Measurements from ENCODE around the gene R3HDM1.

DNA sequence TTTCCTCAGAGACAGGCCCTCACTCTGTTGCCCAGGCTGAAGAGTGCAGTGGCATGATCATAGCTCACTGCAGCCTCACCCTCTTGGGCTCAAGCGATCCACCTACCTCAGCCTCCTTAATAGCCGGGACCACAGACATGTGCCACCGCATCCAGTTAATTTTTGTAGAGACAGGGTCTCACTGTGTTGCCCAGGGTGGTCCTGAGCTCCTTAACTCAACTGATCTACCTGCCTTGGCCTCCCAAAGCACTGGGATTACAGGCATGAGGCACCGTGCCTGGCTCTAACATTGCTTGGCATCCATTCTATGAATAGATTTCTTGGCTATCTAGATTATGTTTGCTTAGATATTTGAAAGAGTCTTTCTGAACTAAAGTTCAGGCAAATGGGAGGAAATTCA, 21.6 kb downstream of the R3HDM1 start:
- TF ChIP-seq EZH2phosphoT487 (IDR thresholded peaks at IDR 0.05; ENCODE audit: insufficient read depth, low read depth) (no peak), EZH2 (IDR thresholded peaks at IDR 0.05; ENCODE audit: insufficient read depth, poor library complexity, severe bottlenecking) (no peak)

All from GM23248 (cell line).